Epithelial cell of prostate (primary cell): ENCODE measurements around the gene COQ6.
"Not testable (repeated sequence)": the region's sequence is repeated elsewhere in the genome, so short reads cannot be mapped to it uniquely, and the experiment has no call there.

Experiments
- DNase-seq: peaks from one replicate; pipeline ENCODE4 v3.0.0-alpha.2; 2011; ENCODE audit warnings: low read depth, low spot score
- H3K27ac ChIP-seq: fragments of 450-650 bp; 2 replicates; pipeline ENCODE4 v1.5.1; 2017; ENCODE audit warnings: mild to moderate bottlenecking

Gene COQ6

DNA sequence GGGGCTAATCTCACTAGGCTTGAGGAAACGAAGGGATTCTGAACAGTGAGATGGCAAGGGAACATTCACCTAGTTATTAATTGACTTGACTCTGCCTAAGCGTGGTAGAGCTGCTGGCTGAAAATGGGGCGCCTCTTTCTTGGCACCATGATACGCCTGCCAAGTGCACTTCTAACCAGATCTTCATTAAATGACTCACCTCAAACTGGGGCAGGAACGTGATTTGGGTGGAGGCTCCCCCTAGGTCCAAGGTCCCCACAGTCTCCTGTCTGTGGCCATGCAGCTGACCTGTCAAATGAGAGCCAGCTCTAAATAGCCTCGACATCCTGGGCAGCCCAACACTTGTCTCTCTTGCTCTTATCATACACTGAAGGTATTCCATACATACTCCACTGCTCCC is 26.0 kb downstream of the COQ6 start:
- DNase-seq = no peak
- no peak overlapping the region for H3K27ac ChIP-seq

DNA sequence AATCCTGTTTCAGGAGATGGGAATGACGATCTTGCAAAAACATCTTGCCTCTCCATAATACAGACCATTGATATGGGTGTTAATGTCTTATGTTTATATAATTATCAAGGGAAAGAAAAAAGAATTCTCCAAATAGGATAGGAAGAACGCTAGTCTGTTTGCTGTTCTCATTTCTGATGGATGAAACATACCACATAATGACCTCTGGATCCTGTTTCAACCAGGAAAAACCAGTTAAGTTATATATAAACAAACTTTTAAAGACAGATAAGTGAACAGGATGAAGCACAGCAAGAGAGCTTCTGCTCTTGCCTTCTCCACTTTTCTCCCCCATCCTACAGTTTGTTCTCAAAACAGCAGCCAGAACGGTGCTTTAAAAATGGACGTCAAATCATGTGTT is 27.8 kb downstream of the COQ6 start:
- H3K27ac ChIP-seq = no peak overlapping the region
- DNase-seq = no peak

DNA sequence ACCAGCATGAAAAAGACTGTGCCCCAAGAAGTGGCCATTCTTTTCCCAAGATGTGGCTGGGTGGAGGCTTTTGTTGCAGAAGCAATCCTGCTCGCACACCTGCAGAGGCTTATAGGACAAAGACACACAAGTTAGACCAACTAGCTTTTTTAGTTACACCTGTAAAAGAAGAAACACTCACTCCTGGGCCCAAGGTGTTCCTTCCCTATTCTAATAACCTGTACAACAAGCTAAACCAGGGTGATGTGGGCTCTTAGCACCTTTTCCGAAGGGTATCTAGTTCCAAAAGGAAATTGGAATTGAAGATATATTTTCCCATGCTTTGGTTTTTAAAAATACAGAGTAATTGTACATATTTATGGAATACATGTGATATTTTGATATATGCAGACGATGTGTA is 38.0 kb downstream of the COQ6 start:
- no peak for DNase-seq
- no peak overlapping the region for H3K27ac ChIP-seq

DNA sequence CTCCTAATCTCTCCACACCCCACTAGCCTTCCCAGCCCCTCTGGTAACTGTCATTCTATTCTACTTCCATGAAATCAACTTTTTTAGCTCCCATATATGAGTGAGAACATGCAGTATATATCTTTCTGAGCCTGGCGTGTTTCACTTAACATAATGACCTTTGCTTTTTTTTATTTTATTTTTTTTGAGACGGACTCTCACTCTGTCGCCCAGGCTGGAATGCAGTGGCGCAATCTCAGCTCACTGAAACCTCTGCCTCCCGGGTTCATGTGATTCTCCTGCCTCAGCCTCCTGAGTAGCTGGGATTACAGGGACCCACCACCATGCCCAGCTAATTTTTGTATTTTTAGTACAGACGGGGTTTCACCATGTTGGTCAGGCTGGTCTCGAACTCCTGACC is 38.6 kb downstream of the COQ6 start:
- DNase-seq, H3K27ac ChIP-seq: not testable (repeated sequence)

DNA sequence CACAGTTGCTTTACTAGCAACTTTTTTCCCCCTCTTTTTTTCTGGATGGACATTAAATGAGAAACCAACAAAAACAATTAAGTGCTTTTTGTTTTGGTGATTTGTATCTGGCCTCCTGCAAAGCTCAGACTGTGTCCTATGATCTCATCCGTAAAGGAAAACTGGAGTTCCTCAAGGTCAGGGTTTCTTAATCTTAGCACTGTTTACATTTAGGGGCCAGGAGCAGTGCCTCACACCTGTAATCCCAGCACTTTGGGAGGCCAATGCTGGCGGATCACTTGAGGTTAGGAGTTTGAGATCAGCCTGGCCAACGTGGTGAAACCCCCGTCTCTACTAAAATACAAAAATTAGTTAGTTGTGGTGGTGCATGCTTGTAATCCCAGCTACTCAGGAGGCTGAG is 41.0 kb downstream of the COQ6 start:
- DNase-seq = no peak
- no peak overlapping the region for H3K27ac ChIP-seq

DNA sequence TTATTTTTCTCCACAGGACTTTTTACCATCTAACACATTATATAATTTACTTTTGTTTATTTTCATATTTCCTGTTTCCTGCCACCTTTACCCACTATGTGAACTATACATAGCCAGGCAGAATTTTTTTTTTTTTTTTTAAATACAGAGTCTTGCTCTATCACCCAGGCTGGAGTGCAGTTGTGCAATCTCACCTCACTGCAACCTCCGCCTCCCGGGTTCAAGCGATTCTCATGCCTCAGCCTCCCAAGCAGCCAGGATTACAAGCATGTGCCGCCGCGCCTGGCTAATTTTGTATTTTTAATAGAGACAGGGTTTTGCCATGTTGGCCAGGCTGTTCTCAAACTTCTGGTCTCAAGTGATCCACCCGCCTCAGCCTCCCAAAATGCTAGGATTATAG is 44.8 kb downstream of the COQ6 start:
- not testable (repeated sequence) for DNase-seq

DNA sequence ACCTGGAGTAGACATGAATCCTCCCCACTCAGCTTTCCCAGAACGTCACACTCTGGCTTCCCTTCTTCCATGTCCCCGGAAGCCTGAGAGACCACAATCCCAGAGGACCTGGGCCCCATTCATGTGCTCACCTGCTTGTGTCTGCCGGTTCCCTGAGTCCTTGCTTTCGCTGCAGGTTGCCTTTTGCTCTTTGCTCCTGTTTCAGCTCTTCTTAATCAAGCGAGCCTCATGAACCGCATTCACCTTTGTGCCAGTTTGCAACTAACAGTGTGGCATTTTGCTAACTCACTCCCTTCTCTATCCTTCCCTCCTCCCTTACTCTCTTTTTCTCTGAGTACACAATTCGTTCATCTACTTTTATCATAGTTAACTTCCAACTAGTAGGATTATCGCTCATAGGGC is 45.9 kb downstream of the COQ6 start:
- DNase-seq = no peak
- no peak overlapping the region for H3K27ac ChIP-seq

More for the DNA sequence above, 44.8 kb downstream of the COQ6 start:
- H3K27ac ChIP-seq = not testable (repeated sequence)

DNA sequence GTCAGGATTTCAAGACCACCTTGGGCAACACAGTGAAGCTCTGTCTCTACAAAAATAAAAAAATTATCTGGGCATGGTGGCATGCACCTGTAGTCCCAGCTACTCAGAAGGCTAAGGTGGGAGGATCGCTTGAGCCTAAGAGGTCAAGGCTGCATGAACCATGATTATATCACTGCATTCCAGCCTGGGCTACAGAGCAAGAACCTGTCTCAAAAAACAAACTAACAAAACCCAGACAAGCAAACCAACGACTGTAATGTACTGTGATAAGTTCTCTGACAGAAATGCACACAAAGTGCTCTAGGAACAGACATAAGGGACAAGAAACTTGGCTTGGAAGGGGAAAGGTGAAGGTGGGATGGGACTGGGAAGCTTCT is 46.6 kb downstream of the COQ6 start:
- DNase-seq = no peak
- H3K27ac ChIP-seq = no peak overlapping the region

DNA sequence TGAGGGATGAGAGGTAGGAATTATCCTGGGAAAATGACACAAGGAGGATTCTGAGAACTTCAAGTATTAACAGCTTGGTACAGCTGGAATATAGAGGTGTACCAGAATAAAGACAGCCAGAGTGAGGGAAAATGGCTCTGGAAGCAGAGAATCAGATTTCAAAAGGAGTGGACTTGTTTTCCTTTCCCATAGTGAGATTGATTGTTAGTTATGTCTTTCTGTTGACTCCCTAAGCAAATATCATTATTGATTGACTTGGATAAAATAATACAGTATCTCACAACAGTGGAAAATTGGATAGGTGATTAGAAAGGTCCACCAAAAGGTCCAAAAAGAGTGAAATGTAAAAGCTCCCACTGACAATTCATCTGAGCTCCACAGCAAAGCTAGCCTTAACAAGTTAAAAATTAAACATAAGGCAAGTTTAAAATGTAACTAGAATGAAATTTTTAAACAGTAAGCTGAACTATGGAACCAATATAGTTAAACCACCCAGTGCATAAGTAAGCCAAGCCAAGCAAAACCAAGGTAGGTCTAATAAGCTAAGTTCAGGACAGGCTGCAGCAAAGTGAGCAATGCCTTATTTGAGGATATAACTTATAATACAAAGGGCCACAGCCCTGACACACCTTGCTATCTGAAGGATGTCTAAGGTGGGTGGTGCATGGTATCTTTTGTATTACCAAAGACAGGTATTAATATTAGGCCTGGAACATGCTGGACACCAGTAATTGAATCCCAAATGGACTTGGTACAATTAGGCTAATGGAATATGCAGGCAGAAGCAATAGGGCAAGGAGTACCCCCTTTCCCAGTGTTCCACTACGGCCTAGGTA is 47.2 kb downstream of the COQ6 start:
- H3K27ac ChIP-seq = no peak overlapping the region
- no peak for DNase-seq

DNA sequence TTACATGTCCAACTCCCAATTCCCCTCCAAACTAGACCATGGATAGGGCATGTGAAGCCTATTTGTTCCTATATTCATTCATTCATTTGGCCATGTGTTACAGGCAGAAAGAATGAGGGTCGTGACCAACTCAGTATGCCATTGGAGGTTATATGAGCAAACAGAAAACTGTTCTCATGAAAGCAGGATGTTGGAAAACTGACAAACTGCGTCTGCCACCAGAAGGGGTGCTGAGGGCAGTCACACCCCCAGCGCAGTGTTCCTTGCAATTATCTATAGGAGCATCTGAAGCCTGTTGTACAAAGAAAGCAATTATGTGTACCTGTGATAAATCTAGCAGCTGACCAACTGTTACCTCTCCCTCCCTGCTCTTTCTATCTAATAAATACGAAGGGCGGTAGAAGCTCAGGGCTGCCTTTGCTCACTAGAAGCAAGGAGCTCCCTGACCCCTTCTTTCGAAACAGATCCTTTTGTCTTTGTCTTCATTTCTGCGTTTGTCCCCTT is 47.9 kb downstream of the COQ6 start:
- DNase-seq = no peak
- no peak overlapping the region for H3K27ac ChIP-seq

DNA sequence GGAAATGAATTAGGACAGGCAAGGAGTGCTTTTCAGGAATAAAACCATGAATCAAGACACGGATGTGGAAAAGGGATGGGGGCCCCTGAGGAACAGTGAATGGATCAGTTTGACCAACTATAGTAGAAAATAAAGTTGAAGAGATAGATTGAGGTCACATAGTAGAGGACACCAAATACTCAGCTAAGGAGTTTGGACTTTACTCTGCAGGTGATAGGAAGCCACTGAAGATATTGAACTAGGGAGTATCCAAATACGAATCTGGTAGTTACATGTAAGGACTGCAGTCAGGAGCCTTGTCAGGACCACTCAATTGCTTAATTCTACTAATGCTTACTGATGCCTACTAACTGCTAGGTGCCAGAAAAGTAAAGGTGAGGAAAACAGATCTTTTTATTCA is 48.6 kb downstream of the COQ6 start:
- DNase-seq = no peak
- H3K27ac ChIP-seq = no peak overlapping the region

DNA sequence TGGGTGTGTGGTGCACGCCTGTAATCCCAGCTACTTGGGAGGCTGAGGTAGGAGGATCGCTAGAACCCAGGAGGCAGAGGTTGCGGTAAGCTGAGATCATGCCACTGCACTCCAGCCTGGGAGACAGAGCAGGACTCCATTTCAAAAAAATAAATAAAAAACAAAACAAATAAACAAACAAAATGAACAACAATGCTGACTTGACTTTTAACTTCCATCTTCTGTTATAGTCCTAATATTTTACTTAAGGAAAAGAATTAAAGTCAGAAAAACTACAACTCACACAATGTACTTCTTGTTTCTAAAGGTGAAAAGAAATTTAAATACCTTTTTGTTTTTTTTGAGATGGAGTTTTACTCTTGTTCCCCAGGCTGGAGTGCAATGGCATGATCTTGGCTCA is 55.6 kb downstream of the COQ6 start:
- DNase-seq, H3K27ac ChIP-seq: not testable (repeated sequence)

DNA sequence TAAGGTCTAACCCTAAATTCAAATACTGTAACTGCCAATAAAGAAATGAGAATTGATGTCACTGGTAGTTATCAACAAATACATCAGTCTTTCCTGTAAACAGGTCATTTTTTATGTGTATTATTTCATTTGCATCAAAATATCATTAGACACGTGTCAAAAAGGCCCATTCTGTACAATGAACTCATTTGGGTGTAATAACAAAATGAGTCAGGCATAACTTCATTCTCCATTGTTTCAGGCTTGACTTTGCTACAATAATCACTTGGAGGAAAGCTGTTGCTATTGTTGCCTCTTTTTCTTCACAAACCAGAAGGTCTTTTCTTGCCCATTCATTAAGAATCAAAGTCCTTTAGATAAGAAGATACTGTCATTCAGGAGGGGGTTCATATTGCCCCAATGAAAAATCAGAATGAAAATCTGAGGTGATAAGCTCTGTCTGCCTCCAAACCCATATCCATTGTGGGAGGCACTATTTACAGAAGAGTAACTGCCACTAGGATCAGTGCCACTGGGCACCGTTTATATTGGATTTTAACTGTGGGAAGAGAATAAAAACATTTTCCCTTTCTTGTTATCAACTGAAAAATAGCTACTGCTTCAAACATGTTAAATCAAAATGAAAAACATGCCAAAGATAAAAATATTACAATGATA is 58.9 kb downstream of the COQ6 start:
- H3K27ac ChIP-seq = no peak overlapping the region
- DNase-seq = no peak
